Esophagus muscularis mucosa (tissue), 4 donors: ENCODE measurements around the gene COX5B.

Experiments
- CTCF ChIP-seq, 3 experiments: fragments of 200-600 bp in 2 of 3; fragments of 450-650 bp in 1 of 3; sonication (generic) in 2 of 3; IDR thresholded peaks; one replicate each; pipeline ENCODE4 v1.5.1; 2017 to 2019; ENCODE audit warnings: antibody characterized with exemption in 3 of 3, mild to moderate bottlenecking in 2 of 3, moderate library complexity in 1 of 3
- EP300 ChIP-seq: sonication (generic); formaldehyde crosslinking; IDR thresholded peaks from one replicate; pipeline ENCODE4 v1.6.1; 2017; ENCODE audit warnings: antibody characterized with exemption
- POLR2A ChIP-seq: fragments of 450-650 bp; IDR thresholded peaks from one replicate; pipeline ENCODE4 v1.6.1; 2017; ENCODE audit warnings: antibody characterized with exemption, moderate library complexity, mild to moderate bottlenecking, low read depth
- POLR2AphosphoS5 ChIP-seq, 2 donors: sonication (generic); formaldehyde crosslinking; IDR thresholded peaks; one replicate each; pipeline ENCODE4 v1.6.1; 2017; ENCODE audit warnings: antibody characterized with exemption in 2 of 2

- TF ChIP-seq POLR2A (no peak), CTCF (IDR thresholded peaks at IDR 0.05) (no peak), POLR2AphosphoS5 (IDR thresholded peaks at IDR 0.05) (no peak), EP300 (no peak)
Measured at GRCh38 chr2:97676620-97677019, 30.8 kb downstream of the COX5B start.
